Activated naive CD4-positive, alpha-beta T cell treated with anti-CD3 and anti-CD28 coated beads, Interleukin-2, amount 50 U/mL, for 16 hours (primary cell): ENCODE data around the gene LEFTY2.
"Not testable (repeated sequence)": the region's sequence is repeated elsewhere in the genome, so short reads cannot be mapped to it uniquely, and the experiment has no call there.

ENCODE experiments used
- DNase-seq: peaks from one replicate; pipeline ENCODE4 v3.0.0-alpha.2; 2020

LEFTY2 gene

DNA sequence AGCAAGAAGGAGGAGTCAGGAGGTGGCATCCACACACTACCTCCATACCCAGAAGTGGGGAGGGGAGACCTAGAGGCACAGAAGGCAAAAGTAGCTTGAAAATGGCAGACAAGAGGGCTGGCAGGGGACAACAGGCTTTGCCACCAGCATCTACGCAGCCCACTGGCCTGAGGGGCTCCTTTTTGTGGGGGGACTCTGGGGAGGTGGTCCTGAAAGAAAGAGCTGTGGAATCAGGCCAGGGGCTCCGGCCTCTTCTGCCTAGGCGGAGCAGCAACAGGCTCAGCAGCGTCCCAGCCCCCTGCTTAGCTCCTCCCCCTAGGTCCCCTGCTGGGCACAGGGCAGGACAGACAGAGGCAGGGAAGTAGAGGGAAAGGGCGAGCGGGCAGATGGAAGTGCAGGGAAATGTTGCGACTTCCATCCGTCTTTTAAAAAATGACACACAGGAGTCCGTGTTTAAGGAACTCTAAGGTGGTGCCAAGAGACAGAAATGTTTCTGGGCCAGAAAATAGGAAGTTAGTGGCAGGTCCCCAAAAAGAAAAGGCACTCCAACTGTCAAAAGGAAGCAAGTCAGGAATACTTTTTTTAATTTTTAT is 10.0 kb upstream of the LEFTY2 start:
- no peak for DNase-seq

DNA sequence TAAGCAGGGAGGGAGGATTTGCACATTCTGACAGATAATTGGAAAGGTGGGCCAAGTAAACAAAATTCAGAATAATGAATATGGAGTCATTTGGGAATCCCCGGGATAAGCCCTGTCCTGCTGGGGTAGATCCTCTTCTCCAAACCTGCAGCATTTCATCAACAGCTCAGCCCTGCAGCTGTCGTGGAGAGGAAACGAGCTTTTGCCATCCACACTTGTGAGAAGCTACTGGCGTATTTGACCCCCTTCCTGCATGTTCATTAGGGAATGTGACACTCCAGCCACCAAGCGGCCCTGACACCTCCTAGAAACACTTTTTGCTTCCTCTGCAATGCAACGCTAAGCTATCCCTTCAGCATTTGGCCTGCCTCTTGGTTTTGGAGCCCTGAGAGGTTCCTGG is 8.0 kb upstream of the LEFTY2 start:
- no peak for DNase-seq

DNA sequence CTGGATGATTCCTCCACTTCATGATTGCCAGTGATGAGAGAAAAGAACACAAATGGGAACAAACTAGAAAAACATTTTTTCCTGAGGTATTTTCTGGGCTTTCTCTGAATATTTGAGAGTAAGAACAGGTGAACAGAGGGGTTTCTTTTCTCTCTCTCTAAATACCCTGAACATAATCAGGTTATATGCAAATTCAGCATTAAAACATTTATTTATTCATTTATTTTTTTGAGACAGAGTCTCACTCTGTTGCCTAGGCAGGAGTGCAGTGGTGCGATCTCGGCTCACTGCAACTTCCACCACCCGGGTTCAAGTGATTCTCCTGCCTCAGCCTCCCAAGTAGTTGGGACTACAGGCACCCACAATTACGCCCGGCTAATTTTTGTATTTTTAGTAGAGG is 5.8 kb upstream of the LEFTY2 start:
- no peak for DNase-seq

DNA sequence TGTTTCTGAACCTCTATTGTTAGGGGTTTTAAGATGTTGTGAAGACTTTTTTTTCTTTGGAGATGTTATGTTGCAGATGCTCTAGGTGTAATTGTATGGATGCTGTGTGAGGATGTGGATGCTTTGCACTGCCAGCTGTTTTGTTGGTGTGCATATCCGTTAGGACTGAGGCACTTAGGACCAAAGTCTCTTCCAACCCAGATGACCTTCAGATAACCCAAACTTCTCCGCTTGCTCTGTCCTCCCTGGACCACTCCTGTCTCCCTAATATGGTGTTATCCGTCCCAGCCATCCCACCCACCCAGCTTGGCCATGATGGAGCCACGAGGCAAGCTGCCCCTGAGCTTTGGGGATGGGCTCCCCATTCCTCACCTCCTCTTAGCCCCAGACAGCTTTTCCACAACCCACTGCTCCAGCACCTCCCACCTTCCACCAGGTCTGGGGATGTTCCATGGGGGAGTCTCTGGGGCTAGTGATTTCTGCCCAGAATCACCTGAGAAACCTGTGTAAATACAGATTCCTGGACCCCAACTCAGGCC is 5.1 kb upstream of the LEFTY2 start:
- no peak for DNase-seq

DNA sequence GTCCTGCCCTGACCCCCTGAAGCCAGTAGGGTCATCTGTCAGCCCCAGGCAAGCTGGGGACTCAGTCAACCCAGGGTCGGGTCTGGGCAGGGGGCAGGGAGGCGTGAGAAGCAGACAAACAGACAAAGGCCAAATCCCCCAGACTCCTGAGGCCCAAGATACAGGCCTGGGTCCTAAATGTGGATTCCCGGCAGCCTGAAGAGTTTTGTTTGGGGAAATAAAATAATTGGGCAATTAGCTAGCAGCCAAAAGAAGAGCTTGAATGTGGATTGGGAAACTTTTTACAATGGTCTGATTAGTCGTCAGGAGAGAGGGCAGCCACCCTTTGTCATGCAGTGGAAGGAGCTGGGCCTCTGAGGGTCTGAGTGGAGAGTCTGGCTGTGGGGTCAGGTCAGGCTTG is 4.5 kb upstream of the LEFTY2 start:
- DNase-seq = no peak

DNA sequence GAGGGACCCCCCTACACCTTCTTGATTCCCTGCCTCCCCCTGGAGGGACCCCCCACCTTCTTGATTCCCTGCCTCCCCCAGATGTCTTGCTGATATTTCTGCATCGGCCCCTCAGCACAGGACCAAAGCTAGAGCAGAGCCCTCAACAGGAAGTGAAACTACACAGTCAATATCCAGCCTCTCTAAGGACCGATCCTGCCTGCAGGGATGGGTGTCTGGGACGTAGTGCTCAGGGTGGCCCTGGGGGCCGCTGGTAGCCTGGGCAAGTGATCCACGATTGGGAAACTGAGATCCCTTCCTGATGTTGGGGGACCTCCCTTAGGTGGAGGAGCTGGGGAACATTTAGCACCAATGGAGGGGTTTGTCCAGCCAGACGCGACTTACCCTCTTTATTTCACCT is 3.9 kb upstream of the LEFTY2 start:
- no peak for DNase-seq

DNA sequence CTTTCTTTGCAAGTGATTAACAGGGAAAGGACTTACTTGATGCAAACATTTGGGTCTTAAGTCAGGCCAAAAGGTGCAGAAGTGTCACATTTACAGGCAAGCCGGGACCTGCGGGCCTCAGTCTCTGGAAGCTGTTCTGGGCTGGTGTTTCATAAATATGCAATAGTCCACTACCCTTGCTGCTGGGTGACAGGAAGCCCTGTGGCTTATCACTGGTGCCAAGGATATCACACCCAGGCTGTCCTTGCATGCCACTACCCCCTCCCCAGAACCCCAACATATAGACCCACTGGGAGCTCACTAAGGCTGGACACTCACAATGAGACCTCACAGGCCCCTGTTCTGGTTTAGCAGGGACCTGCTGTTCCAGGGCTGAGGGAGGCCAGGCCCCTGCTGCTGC is 3.4 kb upstream of the LEFTY2 start:
- DNase-seq = no peak

DNA sequence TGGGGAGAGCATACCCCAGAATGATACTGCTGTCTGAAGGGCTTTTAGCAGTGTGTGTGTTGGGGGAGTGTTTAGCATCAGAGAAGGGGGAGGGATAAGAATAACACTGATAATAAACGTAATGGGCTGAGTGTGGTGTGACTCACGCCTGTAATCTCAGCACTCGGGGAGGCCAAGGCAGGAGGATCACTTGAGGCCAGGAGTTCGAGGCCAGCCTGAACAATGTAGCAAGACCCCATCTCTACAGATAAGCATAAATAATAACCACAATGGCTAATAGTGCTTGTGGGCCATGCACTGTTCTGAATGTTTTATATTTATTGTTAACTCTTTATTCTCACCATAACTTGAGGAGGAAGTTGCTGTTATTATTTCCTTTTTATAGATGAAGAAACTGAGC is 2.6 kb upstream of the LEFTY2 start:
- DNase-seq = no peak

DNA sequence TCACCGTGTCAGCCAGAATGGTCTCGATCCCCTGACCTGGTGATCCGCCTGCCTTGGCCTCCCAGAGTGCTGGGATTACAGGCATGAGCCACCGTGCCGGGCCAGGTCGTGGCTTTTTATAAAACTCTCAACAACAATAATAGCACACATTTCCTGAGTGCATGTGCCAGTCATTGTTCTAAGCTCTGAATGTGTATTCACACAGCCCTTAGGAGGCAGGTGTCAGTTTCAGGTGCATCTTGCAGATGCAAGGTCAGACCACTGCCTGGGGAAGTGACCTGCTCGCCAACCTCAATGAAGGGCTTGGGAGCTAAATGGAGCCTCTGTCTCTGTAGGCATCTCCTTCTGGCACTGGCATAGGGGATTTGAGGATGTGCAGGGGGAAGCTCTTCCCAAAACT is 1.6 kb upstream of the LEFTY2 start:
- no peak for DNase-seq

DNA sequence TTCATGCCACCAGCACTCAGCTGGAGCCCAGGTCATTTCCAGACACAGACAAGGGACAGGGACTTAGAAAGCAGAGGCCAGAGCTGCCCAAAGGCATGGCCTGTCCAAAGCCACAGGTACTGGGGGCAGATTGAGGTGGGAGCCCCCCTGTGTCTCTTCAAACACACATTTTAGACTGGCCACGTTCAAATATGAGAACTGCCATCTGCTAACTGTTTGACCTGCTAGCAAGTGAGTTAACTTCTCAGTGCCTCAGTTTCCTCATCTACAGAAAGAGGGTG is 862 bp upstream of the LEFTY2 start:
- no peak for DNase-seq

DNA sequence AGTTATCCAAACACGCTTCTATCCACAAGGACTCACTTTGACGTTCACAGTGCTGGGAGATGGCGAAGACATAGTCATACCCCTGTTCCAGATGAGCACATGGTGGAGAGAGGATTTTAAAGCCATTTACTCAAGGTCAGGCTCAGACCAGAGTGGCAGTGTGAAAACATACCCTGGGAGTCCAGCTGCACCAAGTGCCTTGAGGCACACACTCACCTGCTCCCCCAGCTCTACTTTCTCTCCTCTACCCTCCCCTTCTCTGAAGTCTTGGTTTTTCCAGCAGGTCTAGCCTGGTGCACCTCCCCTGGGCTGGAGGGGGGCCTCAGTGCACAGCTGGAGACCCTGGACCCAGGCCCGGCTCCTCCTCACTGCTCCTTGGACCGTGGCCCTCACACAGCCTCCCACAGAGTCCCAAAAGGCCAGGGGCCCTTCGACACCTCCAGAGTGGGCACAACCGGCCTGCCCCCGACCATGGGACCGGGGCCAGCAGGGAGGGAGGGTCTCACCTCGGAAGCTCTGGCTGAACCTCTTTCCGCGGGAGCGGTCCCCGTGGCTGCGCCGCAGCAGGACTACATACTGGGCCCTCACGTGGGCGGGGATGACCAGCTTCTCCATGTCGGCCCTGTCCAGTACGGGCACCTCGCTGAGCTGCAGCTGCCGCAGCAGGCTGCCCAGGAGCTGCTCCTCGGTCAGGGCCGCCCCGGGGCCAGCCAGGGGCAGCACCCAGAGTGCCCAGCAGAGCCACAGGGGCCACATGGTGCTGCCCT is 452 bp downstream of the LEFTY2 start:
- no peak for DNase-seq

DNA sequence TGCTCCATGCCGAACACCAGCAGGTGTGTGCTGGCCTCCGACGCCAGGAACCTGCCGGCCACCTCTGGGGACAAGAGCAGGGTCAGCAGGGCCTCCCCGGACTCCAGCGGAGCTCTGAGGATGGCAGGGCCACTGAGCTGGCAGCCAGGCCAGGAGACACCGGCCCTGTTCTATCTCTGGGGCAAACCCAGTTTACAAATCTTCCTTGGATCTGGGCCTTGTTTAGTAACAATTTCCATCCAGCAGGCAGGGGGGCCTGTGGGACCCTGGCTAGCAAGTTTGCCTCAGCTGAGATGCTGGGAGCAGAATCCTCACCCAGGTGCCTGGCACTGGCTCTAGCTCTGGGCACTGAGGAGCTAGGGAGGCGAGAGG is 1.1 kb downstream of the LEFTY2 start:
- DNase-seq = not testable (repeated sequence)

DNA sequence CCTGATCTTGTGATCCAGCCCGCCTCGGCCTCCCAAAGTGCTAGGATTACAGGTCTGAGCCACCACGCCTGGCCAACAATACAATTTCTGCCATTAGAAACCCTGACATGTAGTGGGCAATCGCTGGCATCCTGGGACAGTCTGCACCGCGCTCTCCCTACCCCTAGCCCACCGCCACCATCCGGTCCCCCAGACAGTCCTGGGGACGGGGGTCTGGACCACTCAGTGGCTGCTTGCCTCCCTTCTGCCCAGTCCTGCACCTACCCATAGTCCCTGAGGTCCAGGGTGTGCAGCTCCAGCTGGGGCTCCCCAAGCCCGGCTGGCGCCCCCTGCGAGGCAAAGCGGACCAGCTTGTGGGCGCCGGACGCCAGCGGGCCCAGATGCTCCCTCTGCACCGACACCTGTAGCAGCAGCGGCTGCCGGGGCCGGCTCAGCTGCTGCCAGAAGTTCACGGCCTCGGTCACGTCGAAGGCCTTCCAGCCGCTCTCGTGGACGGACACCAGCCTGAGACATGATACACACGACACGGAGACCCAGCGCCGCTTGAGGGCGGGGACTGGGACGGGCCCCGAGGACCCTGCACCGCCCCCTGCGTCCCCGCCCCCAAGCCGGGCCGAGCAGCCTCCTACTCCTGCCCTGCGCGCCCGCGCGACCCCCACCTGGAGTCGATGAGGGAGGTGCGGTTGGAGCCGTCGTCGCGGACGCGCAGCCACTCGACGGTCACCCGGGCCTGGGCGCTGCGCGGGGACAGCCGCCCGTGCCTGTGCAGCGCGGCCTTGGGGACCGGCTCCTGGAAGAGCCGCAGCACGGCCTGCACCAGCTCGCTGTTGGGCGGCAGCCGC is 1.7 kb downstream of the LEFTY2 start:
- DNase-seq = not testable (repeated sequence)

DNA sequence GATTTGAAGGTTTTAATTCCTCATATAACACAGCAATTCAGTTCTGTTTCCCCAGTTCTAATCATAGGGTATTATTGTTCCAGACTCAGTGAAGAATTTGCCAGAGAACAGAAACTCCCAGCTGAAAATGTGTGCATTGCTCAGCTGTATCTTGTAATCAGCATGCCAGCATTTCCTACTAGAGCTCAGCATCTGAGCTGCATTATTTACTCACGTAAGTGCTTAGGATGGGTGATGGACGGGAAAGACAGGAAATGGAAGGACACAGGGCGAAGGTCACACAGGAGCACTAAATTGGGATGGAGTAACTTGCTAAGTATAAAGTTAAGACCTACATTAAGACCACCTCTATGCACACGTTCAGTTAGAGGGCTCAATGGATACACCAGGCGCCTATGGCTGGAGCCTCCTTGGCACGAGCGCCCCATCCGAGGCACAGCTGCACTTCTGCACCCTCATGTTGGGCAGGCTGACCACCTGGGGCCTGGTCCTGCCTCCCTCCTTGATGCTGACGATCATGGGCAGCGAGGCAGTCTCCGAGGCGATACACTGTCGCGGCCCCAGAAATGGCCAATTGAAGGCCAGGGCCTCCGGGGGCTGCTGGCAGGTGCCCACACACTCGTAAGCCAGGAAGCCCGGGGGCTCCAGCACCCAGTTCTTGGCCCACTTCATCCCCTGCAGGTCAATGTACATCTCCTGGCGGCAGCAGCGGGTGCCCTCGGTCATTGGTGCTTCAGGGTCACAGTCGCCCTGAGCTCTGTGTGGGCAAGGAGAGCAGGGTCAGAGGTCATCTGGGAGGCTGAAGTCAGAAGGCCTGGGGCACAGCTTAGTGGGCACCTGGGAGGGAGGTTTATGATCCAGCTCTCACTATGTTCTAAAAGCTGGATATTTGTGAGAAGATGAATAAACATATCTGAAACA is 3.7 kb downstream of the LEFTY2 start:
- DNase-seq = no peak

DNA sequence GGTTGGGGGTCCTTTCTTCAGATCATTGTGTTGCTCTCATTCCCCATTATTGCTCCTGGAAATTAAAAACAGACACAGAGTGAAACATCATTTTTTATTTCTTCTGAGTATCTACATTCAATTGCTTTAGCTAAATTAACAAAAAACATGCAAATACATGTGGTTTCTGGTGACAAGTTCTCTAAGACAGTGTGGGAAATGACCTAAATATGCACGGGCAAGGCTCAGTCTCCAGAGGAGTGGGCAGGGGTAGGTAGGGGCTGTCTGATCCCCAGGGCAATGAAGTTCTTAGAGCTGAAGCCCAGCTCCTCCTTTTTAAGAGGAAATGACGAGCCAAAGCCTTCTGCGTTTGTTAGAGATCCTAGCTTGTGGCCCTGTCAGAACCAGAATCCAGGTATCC is 4.5 kb downstream of the LEFTY2 start:
- DNase-seq = no peak

DNA sequence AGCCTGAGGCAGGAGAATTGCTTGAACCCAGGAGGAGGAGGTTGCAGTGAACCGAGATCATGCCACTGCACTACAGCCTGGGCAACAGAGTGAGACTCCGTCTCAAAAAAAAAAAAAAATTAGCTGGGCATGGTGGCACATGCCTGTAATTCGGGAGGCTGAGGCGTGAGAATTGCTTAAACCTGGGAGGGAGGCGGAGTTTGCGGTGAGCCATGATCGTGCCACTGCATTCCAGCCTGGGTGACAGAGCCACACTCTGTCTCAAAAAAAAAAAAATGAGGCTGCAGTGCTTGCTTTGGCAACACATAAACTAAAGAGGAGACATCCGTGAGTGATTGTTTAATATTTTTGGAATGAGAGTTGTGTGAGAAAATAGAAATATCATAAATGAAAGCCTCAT is 4.9 kb downstream of the LEFTY2 start:
- not testable (repeated sequence) for DNase-seq

DNA sequence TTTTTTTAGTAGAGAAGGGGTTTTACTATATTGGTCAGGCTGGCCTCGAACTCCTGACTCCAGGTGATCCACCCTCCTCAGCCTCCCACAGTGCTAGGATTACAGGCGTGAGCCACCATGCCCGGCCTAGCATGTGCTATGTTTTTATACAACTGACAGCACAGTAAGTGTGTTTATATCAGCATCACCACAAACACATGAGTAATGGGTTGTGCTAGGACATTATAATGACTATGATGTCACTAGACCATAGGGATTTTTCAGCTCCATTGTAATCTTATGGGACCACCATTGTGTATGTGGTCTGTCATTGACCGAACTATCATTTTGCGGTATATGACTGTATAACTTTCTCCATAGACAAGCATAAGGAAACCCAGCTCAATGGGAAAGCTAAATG is 6.3 kb downstream of the LEFTY2 start:
- no peak for DNase-seq

DNA sequence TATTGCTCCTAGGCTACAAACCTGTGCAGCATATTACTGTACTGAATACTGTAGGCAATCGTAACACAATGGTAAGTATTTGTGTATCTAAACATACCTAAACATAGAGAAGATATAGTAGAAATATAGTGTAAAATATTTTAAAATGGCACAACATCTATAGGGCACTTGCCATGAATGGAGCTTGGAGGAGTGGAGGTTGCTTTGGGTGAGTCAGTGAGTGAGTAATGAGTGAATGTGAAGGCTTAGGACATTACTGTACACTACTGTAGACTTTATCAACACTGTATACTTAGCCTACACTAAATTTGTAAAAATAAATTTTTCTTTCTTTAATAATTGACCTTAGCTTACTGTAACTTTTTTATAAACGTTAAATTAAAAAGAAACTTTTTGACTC is 7.9 kb downstream of the LEFTY2 start:
- no peak for DNase-seq

DNA sequence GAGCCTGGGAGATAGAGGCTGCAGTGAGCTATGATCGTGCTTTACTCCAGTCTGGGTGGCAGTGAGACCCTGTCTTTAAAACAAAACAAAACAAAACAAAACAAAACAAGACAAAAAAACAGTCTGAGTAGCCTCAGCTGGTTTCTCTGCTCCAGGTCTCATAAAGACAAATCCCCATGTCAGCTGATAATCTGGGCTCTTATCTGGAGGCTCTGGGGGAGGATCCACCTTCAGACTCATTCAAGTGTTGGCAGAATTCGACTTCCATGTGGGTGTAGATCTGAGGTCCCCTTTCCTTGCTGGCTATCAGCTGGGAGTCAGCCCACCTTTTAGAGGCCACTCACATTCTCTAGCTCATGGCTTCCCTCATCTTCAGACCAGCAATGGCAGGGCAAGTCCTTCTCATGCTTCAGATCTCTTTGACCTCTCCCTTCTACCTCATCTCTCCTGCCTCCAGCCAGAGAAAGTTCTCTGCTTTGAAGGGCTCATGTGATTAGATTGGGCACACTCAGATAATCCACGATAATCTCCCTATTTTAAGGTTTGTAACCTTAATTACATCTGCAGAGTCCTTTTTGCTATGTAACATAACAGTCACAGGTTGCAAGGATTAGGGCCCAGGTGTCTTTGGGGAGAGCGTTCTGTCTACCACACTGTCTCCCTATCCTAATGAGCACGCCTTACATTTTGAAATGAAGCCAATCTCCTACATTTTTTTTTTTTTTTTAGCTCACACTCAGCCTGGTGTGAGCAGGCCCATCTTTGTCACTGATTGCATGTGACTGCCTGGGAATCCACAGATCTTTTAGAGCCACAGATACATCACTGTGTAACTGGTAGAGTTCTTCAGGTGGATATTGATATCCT is 9.5 kb downstream of the LEFTY2 start:
- no peak for DNase-seq

DNA sequence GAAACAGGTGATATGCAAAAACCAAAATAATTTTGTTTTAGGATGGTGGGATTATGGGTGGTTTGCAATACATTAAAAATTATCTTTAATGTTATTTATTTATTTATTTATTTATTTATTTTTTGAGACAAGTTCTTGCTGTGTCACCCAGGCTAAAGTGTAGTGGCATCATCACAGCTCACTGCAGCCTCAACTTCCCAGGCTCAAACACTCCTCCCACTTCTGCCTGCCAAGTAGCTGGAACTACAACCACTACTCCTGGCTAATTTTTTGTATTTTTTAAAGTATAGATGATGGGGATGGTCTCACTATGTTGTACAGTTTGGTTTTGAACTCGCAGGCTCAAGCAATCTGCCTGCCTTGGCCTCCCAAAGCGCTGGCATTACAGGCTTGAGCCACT is 10.5 kb downstream of the LEFTY2 start:
- no peak for DNase-seq

DNA sequence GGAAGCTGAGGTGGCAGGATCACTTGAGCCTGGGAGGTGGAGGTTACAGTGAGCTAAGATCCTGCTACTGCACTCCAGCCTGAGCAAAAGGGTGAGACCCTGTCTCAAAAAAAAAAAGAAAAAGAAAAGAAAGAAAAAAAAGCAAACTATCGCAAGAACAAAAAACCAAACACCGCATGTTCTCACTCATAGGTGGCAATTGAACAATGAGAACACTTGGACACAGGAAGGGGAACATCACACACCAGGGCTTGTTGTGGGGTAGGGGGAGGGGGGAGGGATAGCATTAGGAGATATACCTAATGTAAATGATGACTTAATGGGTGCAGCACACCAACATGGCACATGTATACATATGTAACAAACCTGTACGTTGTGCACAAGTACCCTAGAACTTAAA is 11.6 kb downstream of the LEFTY2 start:
- DNase-seq = not testable (repeated sequence)
